ENCODE measurements around the gene OR51E1. TPM values are rescaled to one million over a fixed set of nuclear protein-coding genes. Genes with fewer than 3 reads are reported as not detected.
A peak's percentile ranks its signal among the peaks of the same experiment; 100 is the strongest.

Gene OR51E1
- total RNA-seq, 3 donors from 2014 or later: 0.32 to 0.95 (median 0.67) TPM

DNA sequence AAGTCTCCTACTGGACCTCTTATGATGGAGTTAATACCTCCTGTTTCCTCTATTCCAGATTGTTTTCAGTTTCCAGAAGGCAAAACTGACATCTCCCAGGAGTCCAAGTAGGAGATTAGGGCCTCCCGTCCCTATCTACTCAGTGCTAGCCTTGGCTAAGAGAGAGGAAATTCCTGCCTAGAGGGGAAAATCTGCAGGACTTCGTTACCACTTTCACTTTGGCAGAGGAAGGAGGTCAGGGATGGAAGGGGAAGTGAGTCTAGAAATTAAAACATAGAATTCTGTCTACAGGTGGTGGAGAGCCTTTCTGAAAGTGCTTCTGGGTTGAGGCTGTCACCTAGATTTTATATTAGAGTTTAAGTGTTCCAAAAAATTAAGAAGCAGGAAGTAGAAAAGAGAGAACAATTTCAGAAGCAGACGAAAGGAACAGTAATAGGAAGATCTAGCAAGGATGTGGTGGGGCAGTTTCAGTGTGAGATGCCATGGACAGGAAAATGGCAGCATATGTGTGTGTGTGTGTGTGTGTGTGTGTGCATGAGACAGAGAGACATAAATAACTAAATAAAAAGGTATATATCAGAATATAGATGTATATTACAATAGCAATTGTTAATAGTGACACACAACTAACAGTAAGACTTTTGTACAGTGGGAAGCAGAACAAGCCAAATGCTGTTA lies 33.4 kb upstream of the OR51E1 start:
- Histone ChIP-seq H3K4me3 (no peak overlapping the region), H3K9me3 (no peaks in the 10 kb centered on the region), H3K36me3 (ENCODE audit: low read depth) (no peaks in the 10 kb centered on the region), H3K4me1 (ENCODE audit: low read depth) (no peaks in the 10 kb centered on the region)
- TF ChIP-seq, protein P1, sequence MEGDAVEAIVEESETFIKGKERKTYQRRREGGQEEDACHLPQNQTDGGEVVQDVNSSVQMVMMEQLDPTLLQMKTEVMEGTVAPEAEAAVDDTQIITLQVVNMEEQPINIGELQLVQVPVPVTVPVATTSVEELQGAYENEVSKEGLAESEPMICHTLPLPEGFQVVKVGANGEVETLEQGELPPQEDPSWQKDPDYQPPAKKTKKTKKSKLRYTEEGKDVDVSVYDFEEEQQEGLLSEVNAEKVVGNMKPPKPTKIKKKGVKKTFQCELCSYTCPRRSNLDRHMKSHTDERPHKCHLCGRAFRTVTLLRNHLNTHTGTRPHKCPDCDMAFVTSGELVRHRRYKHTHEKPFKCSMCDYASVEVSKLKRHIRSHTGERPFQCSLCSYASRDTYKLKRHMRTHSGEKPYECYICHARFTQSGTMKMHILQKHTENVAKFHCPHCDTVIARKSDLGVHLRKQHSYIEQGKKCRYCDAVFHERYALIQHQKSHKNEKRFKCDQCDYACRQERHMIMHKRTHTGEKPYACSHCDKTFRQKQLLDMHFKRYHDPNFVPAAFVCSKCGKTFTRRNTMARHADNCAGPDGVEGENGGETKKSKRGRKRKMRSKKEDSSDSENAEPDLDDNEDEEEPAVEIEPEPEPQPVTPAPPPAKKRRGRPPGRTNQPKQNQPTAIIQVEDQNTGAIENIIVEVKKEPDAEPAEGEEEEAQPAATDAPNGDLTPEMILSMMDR (IDR thresholded peaks at IDR 0.05): no peak
- DNase-seq (no peak), ATAC-seq (no peak)
- intact Hi-C loops (cut with DNase I, micrococcal nuclease): no loop called here

GRCh38 chr11:4611986-4612385 lies 31.8 kb upstream of the OR51E1 start:
- TF ChIP-seq, protein P1 (IDR thresholded peaks at IDR 0.05): no peak
- intact Hi-C loops (cut with DNase I, micrococcal nuclease): no loop called here
- H3K36me3 ChIP-seq (ENCODE audit: low read depth): no peaks in the 10 kb centered on the region
- ATAC-seq (no peak), DNase-seq (no peak)
- H3K4me1 ChIP-seq (ENCODE audit: low read depth): no peaks in the 10 kb centered on the region
- no peaks in the 10 kb centered on the region for H3K9me3 ChIP-seq
- H3K4me3 ChIP-seq: no peak overlapping the region

GRCh38 chr11:4615856-4616444 lies 27.8 kb upstream of the OR51E1 start:
- Histone ChIP-seq H3K9me3 (no peaks in the 10 kb centered on the region), H3K36me3 (ENCODE audit: low read depth) (no peaks in the 10 kb centered on the region), H3K4me1 (ENCODE audit: low read depth) (no peaks in the 10 kb centered on the region), H3K4me3 (no peak overlapping the region)
- intact Hi-C loops (cut with DNase I, micrococcal nuclease): no loop called here
- no peak for ATAC-seq
- DNase-seq: no peak
- TF ChIP-seq, protein P1 (IDR thresholded peaks at IDR 0.05): no peak

DNA sequence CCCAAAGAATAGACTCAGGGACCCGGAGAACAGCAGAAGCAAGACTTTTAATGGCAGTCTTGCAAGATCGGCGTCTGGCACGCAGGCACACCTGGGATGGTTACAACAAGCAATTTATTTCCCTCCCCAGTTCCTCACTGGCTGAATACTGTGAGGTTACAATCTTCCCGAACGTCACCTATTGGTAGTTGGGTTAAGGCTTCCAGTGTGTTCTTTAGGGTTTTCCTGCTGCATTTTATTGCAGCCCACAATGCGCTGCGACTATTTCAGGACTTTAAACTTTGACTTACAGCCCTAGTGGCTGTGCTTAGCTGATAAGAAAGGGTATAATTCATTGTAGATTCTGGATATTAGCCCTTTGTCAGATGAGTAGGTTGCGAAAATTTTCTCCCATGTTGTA lies 24.3 kb upstream of the OR51E1 start:
- no peaks in the 10 kb centered on the region for H3K9me3 ChIP-seq
- no peak overlapping the region for H3K4me3 ChIP-seq
- H3K36me3 ChIP-seq (ENCODE audit: low read depth): no peaks in the 10 kb centered on the region
- TF ChIP-seq, protein P1 (IDR thresholded peaks at IDR 0.05): no peak
- ATAC-seq: peak; percentile 82
- peak in 1 of 3 donors; percentile 50 for DNase-seq
- no peaks in the 10 kb centered on the region for H3K4me1 ChIP-seq (ENCODE audit: low read depth)
- intact Hi-C loops (cut with DNase I, micrococcal nuclease): no loop called here

DNA sequence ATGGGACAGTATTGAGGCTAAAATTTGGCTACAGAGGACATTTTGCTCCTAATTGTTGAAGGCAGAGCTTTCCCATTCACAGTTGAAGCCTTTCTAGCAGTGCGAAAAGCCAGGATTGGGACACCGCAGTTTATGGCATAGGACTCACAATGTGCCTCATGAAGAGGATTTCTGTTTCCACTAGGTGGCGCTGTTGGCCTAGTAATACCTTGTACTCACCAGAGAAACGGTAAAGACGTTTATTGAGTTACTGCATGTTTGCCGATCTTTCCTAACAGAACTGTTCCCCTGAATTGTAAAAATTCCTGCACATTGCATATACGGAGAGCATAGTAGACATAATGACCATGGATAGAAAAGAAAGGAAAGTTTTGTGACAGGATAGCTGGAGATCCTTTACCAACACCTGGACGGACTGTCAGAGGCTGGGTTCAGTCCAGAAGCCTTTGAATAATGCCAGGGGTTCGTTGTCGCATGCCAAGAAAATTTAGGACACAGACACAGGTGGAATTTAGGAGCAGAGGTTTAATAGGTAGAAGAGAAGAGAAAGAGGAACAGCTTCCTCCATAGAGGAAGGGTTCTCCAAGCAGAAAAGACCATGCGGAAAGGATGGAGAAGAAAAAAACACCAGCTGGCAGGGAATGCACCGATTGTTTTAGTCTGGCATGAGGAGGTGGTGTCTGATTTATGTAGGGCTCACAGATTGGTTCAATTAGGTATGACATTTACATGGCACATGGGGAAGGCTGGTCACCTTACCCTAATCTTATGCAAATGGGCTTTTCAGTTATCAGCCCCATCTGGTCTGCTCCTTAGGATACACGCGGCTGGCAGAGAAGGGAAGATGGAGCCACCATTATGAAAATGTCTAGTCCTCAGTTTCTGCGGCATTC lies 17.3 kb upstream of the OR51E1 start:
- ATAC-seq (peak; percentile 84), DNase-seq (peak in 1 of 3 donors; percentile 88)
- intact Hi-C loops (cut with DNase I, micrococcal nuclease): no loop called here
- H3K9me3 ChIP-seq: peaks cover 5% of the 10 kb centered on the region
- H3K4me3 ChIP-seq: no peak overlapping the region
- H3K36me3 ChIP-seq (ENCODE audit: low read depth): no peaks in the 10 kb centered on the region
- no peaks in the 10 kb centered on the region for H3K4me1 ChIP-seq (ENCODE audit: low read depth)
- TF ChIP-seq, protein P1 (IDR thresholded peaks at IDR 0.05): no peak
